Head of caudate nucleus (tissue), 42 donors: ENCODE measurements around the gene SORT1.
"Not testable (repeated sequence)": the region's sequence is repeated elsewhere in the genome, so short reads cannot be mapped to it uniquely, and the experiment has no call there.

Source experiments
- DNase-seq, 42 donors: peaks; one replicate each; pipeline versions ENCODE4 v3.0.0 to v3.0.0-alpha.2; 2020 to 2021; ENCODE audit warnings: mixed read lengths in 7 of 42
- intact Hi-C: fragments of 100-400 bp; cut with DNase I; formaldehyde crosslinking; loops from one replicate; pipeline ENCODE4 v1.15.0; 2022

SORT1 gene

GRCh38 chr1:109388208-109388711 lies 9.5 kb downstream of the SORT1 start:
- intact Hi-C loops: no loop called here
- no peak for DNase-seq

GRCh38 chr1:109386054-109386717 lies 11.5 kb downstream of the SORT1 start:
- no peak for DNase-seq
- intact Hi-C loops: no loop called here

GRCh38 chr1:109385417-109385816 lies 12.3 kb downstream of the SORT1 start:
- intact Hi-C loops: no loop called here
- peak in 27 of 42 donors; percentile 6 to 81 (median 53) for DNase-seq

- DNase-seq: peak in 21 of 42 donors; percentile 7 to 82 (median 49)
- intact Hi-C loops: no loop called here
Measured at GRCh38 chr1:109383854-109384253, 13.9 kb downstream of the SORT1 start.

GRCh38 chr1:109383087-109383779 lies 14.5 kb downstream of the SORT1 start:
- intact Hi-C loops: no loop called here
- no peak for DNase-seq

GRCh38 chr1:109381573-109381972 lies 16.1 kb downstream of the SORT1 start:
- no peak for DNase-seq
- intact Hi-C loops: no loop called here

GRCh38 chr1:109379907-109380306 lies 17.8 kb downstream of the SORT1 start:
- intact Hi-C loops: no loop called here
- DNase-seq: no peak

- intact Hi-C loops: no loop called here
- no peak for DNase-seq
Measured at GRCh38 chr1:109379422-109379821, 18.3 kb downstream of the SORT1 start.

GRCh38 chr1:109377698-109378097 lies 20.0 kb downstream of the SORT1 start:
- intact Hi-C loops: no loop called here
- no peak for DNase-seq

- intact Hi-C loops: not testable (repeated sequence)
Measured at GRCh38 chr1:109373696-109374095, 24.0 kb downstream of the SORT1 start.

GRCh38 chr1:109373126-109373525 lies 24.6 kb downstream of the SORT1 start:
- intact Hi-C loops: no loop called here
- DNase-seq: peak in 2 of 42 donors; percentile 22 to 34

More at GRCh38 chr1:109373696-109374095, 24.0 kb downstream of the SORT1 start:
- DNase-seq: not testable (repeated sequence)

GRCh38 chr1:109372281-109372680 lies 25.4 kb downstream of the SORT1 start:
- no peak for DNase-seq
- intact Hi-C loops: no loop called here

- peak in 14 of 42 donors; percentile 29 to 78 (median 45) for DNase-seq
- intact Hi-C loops: no loop called here
Measured at GRCh38 chr1:109371341-109371739, 26.4 kb downstream of the SORT1 start.

- DNase-seq: no peak
- intact Hi-C loops: no loop called here
Measured at GRCh38 chr1:109370712-109371340, 26.9 kb downstream of the SORT1 start.

GRCh38 chr1:109369167-109369746 lies 28.5 kb downstream of the SORT1 start:
- DNase-seq: no peak
- intact Hi-C loops: no loop called here

GRCh38 chr1:109368464-109368863 lies 29.3 kb downstream of the SORT1 start:
- intact Hi-C loops: no loop called here
- no peak for DNase-seq

GRCh38 chr1:109367626-109368025 lies 30.1 kb downstream of the SORT1 start:
- no peak for DNase-seq
- intact Hi-C loops: no loop called here

GRCh38 chr1:109365642-109366204 lies 32.0 kb downstream of the SORT1 start:
- DNase-seq: no peak
- intact Hi-C loops: no loop called here

GRCh38 chr1:109361649-109362048 lies 36.1 kb downstream of the SORT1 start:
- no peak for DNase-seq
- intact Hi-C loops: no loop called here
